ENCODE data around the gene GALNT12. TPM values are rescaled to one million over a fixed set of nuclear protein-coding genes. Genes with fewer than 3 reads are reported as not detected.

Gene GALNT12
- total RNA-seq, 1 donor: 10.1 TPM

DNA sequence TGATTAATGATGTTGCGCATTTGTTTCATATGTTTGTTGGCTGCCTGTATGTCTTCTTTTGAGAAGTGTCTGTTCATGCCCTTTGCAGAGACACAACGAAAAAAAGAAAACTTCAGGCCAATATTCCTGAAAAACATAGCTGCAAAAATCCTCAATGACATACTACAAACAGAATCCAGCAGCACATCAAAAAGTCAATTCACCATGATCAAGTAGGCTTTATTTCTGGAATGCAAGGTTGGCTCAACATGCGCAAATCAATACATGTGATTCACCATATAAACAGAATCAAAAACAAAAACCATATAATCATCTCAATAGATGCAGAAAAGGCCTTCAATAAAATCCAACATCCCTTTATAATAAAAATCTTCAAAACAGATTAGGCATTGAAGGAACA is 9.2 kb upstream of the GALNT12 start:
- Histone ChIP-seq H3K9me3 (ENCODE audit: low read depth, low read length) (no peaks in the 10 kb centered on the region), H3K79me2 (ENCODE audit: insufficient read depth, low read length) (peaks cover 14% of the 10 kb centered on the region), H3K27me3 (ENCODE audit: insufficient read depth, low read length) (no peaks in the 10 kb centered on the region), H3K27ac (ENCODE audit: low read depth, low read length) (no peak overlapping the region), H3K4me2 (ENCODE audit: insufficient read depth, low read length) (no peak overlapping the region), H3K4me3 (ENCODE audit: insufficient read depth, low read length) (no peak overlapping the region), H3K4me1 (ENCODE audit: insufficient read depth, low read length) (peaks cover 16% of the 10 kb centered on the region), H4K20me1 (ENCODE audit: insufficient read depth, low read length) (peaks cover 12% of the 10 kb centered on the region), H2AFZ (ENCODE audit: low read length) (no peak overlapping the region), H3K36me3 (ENCODE audit: insufficient read depth, low read length) (no peaks in the 10 kb centered on the region)
- no peak for DNase-seq (ENCODE audit: insufficient read length, low spot score, missing footprints)
- TF ChIP-seq, protein P1, sequence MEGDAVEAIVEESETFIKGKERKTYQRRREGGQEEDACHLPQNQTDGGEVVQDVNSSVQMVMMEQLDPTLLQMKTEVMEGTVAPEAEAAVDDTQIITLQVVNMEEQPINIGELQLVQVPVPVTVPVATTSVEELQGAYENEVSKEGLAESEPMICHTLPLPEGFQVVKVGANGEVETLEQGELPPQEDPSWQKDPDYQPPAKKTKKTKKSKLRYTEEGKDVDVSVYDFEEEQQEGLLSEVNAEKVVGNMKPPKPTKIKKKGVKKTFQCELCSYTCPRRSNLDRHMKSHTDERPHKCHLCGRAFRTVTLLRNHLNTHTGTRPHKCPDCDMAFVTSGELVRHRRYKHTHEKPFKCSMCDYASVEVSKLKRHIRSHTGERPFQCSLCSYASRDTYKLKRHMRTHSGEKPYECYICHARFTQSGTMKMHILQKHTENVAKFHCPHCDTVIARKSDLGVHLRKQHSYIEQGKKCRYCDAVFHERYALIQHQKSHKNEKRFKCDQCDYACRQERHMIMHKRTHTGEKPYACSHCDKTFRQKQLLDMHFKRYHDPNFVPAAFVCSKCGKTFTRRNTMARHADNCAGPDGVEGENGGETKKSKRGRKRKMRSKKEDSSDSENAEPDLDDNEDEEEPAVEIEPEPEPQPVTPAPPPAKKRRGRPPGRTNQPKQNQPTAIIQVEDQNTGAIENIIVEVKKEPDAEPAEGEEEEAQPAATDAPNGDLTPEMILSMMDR (IDR thresholded peaks at IDR 0.05; ENCODE audit: extremely low read depth, low read depth, low read length): no peak

DNA sequence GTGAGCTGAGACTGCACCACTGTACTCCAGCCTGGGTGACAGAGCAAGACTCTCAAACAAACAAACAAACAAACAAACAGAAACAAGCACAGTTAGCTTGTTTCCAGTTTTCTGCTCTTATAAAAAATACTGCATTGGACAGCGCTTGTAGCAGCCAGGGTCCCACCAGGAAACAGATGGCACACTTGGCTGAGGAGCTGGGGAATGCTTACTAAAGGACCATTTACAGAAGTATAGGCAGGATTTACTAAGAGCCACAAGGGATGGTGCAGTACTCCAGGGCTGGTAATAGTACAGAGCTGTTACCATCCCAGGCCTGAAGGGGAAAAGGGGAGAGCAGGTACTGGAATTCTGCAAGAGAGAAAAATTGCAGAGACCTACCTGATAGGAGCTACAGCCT is 5.9 kb upstream of the GALNT12 start:
- peaks cover 3% of the 10 kb centered on the region for H3K4me1 ChIP-seq (ENCODE audit: insufficient read depth, low read length)
- no peaks in the 10 kb centered on the region for H3K9me3 ChIP-seq (ENCODE audit: low read depth, low read length)
- no peaks in the 10 kb centered on the region for H4K20me1 ChIP-seq (ENCODE audit: insufficient read depth, low read length)
- TF ChIP-seq, protein P1 (IDR thresholded peaks at IDR 0.05; ENCODE audit: extremely low read depth, low read depth, low read length): no peak
- no peak overlapping the region for H3K27ac ChIP-seq (ENCODE audit: low read depth, low read length)
- no peaks in the 10 kb centered on the region for H3K79me2 ChIP-seq (ENCODE audit: insufficient read depth, low read length)
- no peaks in the 10 kb centered on the region for H3K36me3 ChIP-seq (ENCODE audit: insufficient read depth, low read length)
- DNase-seq (ENCODE audit: insufficient read length, low spot score, missing footprints): peak; percentile 65
- H3K4me3 ChIP-seq (ENCODE audit: insufficient read depth, low read length): no peak overlapping the region
- no peak overlapping the region for H3K4me2 ChIP-seq (ENCODE audit: insufficient read depth, low read length)
- H2AFZ ChIP-seq (ENCODE audit: low read length): no peak overlapping the region
- peaks cover 24% of the 10 kb centered on the region for H3K27me3 ChIP-seq (ENCODE audit: insufficient read depth, low read length)

DNA sequence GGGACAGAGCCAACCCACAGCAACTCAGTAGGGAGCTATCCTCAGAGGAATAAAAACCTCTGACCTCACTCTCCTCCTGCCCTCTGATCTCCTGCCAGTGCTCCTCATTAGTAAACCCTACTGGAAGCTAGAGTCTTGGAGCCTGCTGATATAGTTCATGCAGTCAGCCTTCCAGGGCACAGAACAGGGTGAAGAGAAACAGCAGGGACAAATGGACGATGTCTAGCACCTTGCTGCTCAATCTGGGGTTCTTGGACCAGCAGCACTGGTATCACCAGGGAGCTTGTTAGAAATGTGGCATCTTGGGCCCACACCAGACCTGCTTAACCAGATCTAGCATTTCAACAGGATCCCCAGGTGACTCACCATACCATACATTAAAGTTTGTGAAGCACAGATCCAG is 5.5 kb upstream of the GALNT12 start:
- Histone ChIP-seq H3K27me3 (ENCODE audit: insufficient read depth, low read length) (peaks cover 24% of the 10 kb centered on the region), H3K27ac (ENCODE audit: low read depth, low read length) (no peak overlapping the region), H4K20me1 (ENCODE audit: insufficient read depth, low read length) (no peaks in the 10 kb centered on the region), H3K36me3 (ENCODE audit: insufficient read depth, low read length) (no peaks in the 10 kb centered on the region), H3K9me3 (ENCODE audit: low read depth, low read length) (no peaks in the 10 kb centered on the region), H3K4me3 (ENCODE audit: insufficient read depth, low read length) (no peak overlapping the region), H2AFZ (ENCODE audit: low read length) (no peak overlapping the region), H3K79me2 (ENCODE audit: insufficient read depth, low read length) (no peaks in the 10 kb centered on the region), H3K4me2 (ENCODE audit: insufficient read depth, low read length) (no peak overlapping the region), H3K4me1 (ENCODE audit: insufficient read depth, low read length) (peaks cover 3% of the 10 kb centered on the region)
- TF ChIP-seq, protein P1 (IDR thresholded peaks at IDR 0.05; ENCODE audit: extremely low read depth, low read depth, low read length): no peak
- peak; percentile 66 for DNase-seq (ENCODE audit: insufficient read length, low spot score, missing footprints)

DNA sequence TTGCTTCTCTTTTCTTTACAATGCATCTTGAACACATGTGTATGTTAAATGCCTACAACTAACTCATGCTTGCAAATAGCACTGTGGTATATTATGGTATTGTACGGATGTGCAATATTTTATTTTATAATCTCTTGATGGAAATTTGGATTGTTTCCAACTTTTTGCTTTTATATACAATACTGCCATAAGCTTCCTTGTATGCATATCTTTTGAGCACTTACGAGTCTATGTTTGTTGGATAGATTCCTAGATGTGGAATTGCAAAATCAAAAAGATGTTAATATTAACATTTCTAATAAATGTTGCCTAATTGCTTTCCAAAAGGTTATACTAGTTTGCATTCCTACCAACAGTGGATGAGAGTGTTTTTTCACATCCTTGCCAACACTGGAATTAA is 3.4 kb upstream of the GALNT12 start:
- H4K20me1 ChIP-seq (ENCODE audit: insufficient read depth, low read length): no peaks in the 10 kb centered on the region
- no peak for DNase-seq (ENCODE audit: insufficient read length, low spot score, missing footprints)
- no peak overlapping the region for H3K4me2 ChIP-seq (ENCODE audit: insufficient read depth, low read length)
- no peak overlapping the region for H3K27ac ChIP-seq (ENCODE audit: low read depth, low read length)
- TF ChIP-seq, protein P1 (IDR thresholded peaks at IDR 0.05; ENCODE audit: extremely low read depth, low read depth, low read length): no peak
- peaks cover 28% of the 10 kb centered on the region for H3K27me3 ChIP-seq (ENCODE audit: insufficient read depth, low read length)
- no peaks in the 10 kb centered on the region for H3K36me3 ChIP-seq (ENCODE audit: insufficient read depth, low read length)
- H2AFZ ChIP-seq (ENCODE audit: low read length): no peak overlapping the region
- no peaks in the 10 kb centered on the region for H3K9me3 ChIP-seq (ENCODE audit: low read depth, low read length)
- peaks cover 6% of the 10 kb centered on the region for H3K4me1 ChIP-seq (ENCODE audit: insufficient read depth, low read length)
- H3K4me3 ChIP-seq (ENCODE audit: insufficient read depth, low read length): no peak overlapping the region
- no peaks in the 10 kb centered on the region for H3K79me2 ChIP-seq (ENCODE audit: insufficient read depth, low read length)

Measured in osteoblast (primary cell).